HepG2 (cell line): Measurements from ENCODE around the gene BIRC2. TPM values are rescaled to one million over a fixed set of nuclear protein-coding genes. Genes with fewer than 3 reads are reported as not detected.

Experiments used
- ATAC-seq: fragments of 200-7000 bp; cut with Tn5 transposase; 3 replicates; pipeline ENCODE4 v1.9.1; 2020; ENCODE audit warnings: mild to moderate bottlenecking, moderate library complexity
- BruUV-seq: library from RNA; stranded (reverse); fragments of 400-500 nt; replicated peaks from 2 replicates; lab custom pipeline; 2021; lab: Mats Ljungman, UMichigan
- CTCF ChIA-PET: fragments of 300-600 bp; formaldehyde crosslinking; extraction: SDS; loops from one replicate; lab custom pipeline; 2021; ENCODE audit warnings: low total read pairs, inconsistent platforms, low intra/inter-chr PET ratio; lab: Yijun Ruan, JAX
- POLR2A ChIA-PET: fragments of 350-600 bp; sonication (Branson Sonifier 250); formaldehyde crosslinking; loops from one replicate; lab custom pipeline; 2020; ENCODE audit warnings: antibody characterized with exemption, inconsistent platforms; lab: Yijun Ruan, JAX
- DNase-seq: peaks from one replicate; pipeline ENCODE4 v3.0.0-alpha.2; 2015; ENCODE audit warnings: low spot score
- FAIRE-seq: peaks from 3 replicates; lab custom pipeline; 2011; peaks lifted over from hg19 to GRCh38; lab: Jason Lieb, UNC
- H2AFZ ChIP-seq: one replicate; pipeline ENCODE4 v1.6.1; 2011; ENCODE audit warnings: low read length, inconsistent platforms
- H3K27ac ChIP-seq: fragments of 300-600 bp; 3 replicates; pipeline ENCODE4 v1.8.0; 2011; ENCODE audit warnings: mixed run types, mild to moderate bottlenecking, mixed read lengths, low read length, inconsistent platforms; ENCODE audit not compliant: insufficient read depth; ENCODE audit errors: extremely low read length
- H3K27me3 ChIP-seq, 2 experiments: fragments of 200-600 bp in 1 of 2; 2 replicates in 1 of 2; 3 replicates in 1 of 2; pipeline versions ENCODE4 v1.6.0 to v1.8.0; 2011; ENCODE audit warnings: low read length in 2 of 2, mild to moderate bottlenecking in 2 of 2, moderate library complexity in 2 of 2, inconsistent platforms in 1 of 2; ENCODE audit not compliant: insufficient read depth in 2 of 2, control insufficient read depth in 1 of 2
- H3K36me3 ChIP-seq, 2 experiments: fragments of 200-600 bp in 1 of 2; replicated peaks in 1 of 2; 2 replicates in 1 of 2; 3 replicates in 1 of 2; pipeline versions ENCODE4 v1.5.1 to v1.8.0; 2011; ENCODE audit warnings: low read length in 2 of 2, inconsistent platforms in 1 of 2; ENCODE audit not compliant: insufficient read depth in 2 of 2, control insufficient read depth in 1 of 2
- H3K4me1 ChIP-seq: 2 replicates; pipeline ENCODE4 v1.5.1; 2012; ENCODE audit warnings: low read length, inconsistent platforms; ENCODE audit not compliant: insufficient read depth
- H3K4me2 ChIP-seq: 2 replicates; pipeline ENCODE4 v1.6.0; 2011; ENCODE audit warnings: low read depth, low read length, inconsistent platforms
- H3K4me3 ChIP-seq, 3 experiments: fragments of 200-600 bp in 1 of 3; sonication (generic), shearing (Covaris generic) in 1 of 3; replicated peaks in 1 of 3; 2 replicates each; pipeline ENCODE4 v1.5.1; 2011 to 2016; ENCODE audit warnings: low read length in 3 of 3, inconsistent platforms in 2 of 3, low read depth in 2 of 3, mild to moderate bottlenecking in 2 of 3, control low read depth in 1 of 3, mixed read lengths in 1 of 3; ENCODE audit not compliant: insufficient read depth in 1 of 3
- H3K79me2 ChIP-seq: one replicate; pipeline ENCODE4 v1.6.1; 2011; ENCODE audit warnings: low read length, inconsistent platforms; ENCODE audit not compliant: insufficient read depth
- H3K9ac ChIP-seq: 2 replicates; pipeline ENCODE4 v1.6.0; 2011; ENCODE audit warnings: mild to moderate bottlenecking, low read depth, low read length, inconsistent platforms; ENCODE audit not compliant: insufficient read depth
- H3K9me3 ChIP-seq: 2 replicates; pipeline ENCODE4 v1.5.1; 2012; ENCODE audit warnings: mild to moderate bottlenecking, low read length
- H4K20me1 ChIP-seq: 2 replicates; pipeline ENCODE4 v1.6.0; 2011; ENCODE audit warnings: inconsistent platforms, mild to moderate bottlenecking, low read length, moderate library complexity; ENCODE audit not compliant: insufficient read depth
- CBX2 ChIP-seq, 2 experiments: fragments of 200-600 bp in 1 of 2; sonication (generic); formaldehyde crosslinking in 1 of 2; IDR thresholded peaks; 2 replicates each; pipeline versions ENCODE4 v1.7.0 to v1.8.1; 2018 to 2022; ENCODE audit warnings: low read depth in 2 of 2, low read length in 1 of 2, mild to moderate bottlenecking in 1 of 2, missing genetic modification reagents in 1 of 2
- CCDC6 ChIP-seq: sonication (generic); formaldehyde crosslinking; IDR thresholded peaks from 2 replicates; pipeline ENCODE4 v1.8.1; 2022; ENCODE audit warnings: mild to moderate bottlenecking, missing genetic modification reagents, moderate library complexity
- GPBP1L1 ChIP-seq: sonication (generic); formaldehyde crosslinking; IDR thresholded peaks from 2 replicates; pipeline ENCODE4 v1.5.0; 2020; ENCODE audit warnings: mild to moderate bottlenecking, missing genetic modification reagents
- IRF1 ChIP-seq: sonication (generic); formaldehyde crosslinking; IDR thresholded peaks from 2 replicates; pipeline ENCODE4 v1.4.0; 2020; ENCODE audit warnings: low read depth, mild to moderate bottlenecking, missing genetic modification reagents
- MTA1 ChIP-seq: sonication (generic); formaldehyde crosslinking; IDR thresholded peaks from 2 replicates; pipeline ENCODE4 v1.4.0; 2020; ENCODE audit warnings: missing genetic modification reagents, mild to moderate bottlenecking, borderline replicate concordance
- NFIC ChIP-seq: IDR thresholded peaks from 2 replicates; pipeline ENCODE4 v1.6.1; 2012; ENCODE audit warnings: mild to moderate bottlenecking, low read length, inconsistent platforms
- NR0B2 ChIP-seq: sonication (generic); formaldehyde crosslinking; IDR thresholded peaks from 2 replicates; pipeline ENCODE4 v1.4.0; 2020; ENCODE audit warnings: mild to moderate bottlenecking, missing genetic modification reagents
- PHF5A ChIP-seq: IDR thresholded peaks from one replicate; pipeline ENCODE4 v1.6.1; 2018; ENCODE audit warnings: low read depth, missing genetic modification reagents; ENCODE audit not compliant: unreplicated experiment
- RAD21 ChIP-seq: fragments of 450-650 bp; formaldehyde crosslinking; IDR thresholded peaks from 2 replicates; pipeline ENCODE4 v1.5.0; 2020; ENCODE audit warnings: mild to moderate bottlenecking
- SMAD9 ChIP-seq: sonication (generic); formaldehyde crosslinking; IDR thresholded peaks from 2 replicates; pipeline ENCODE4 v1.5.1; 2020; ENCODE audit warnings: mild to moderate bottlenecking, missing genetic modification reagents
- THAP11 ChIP-seq: IDR thresholded peaks from 2 replicates; pipeline ENCODE4 v1.6.1; 2016; ENCODE audit warnings: missing biosample characterization, missing genetic modification reagents
- ZFP36 ChIP-seq: fragments of 150-350 bp; IDR thresholded peaks from 2 replicates; pipeline ENCODE4 v1.6.1; 2018; ENCODE audit warnings: borderline replicate concordance, low read length, low read depth; ENCODE audit not compliant: partially characterized antibody
- ZNF101 ChIP-seq: sonication (generic); formaldehyde crosslinking; IDR thresholded peaks from 2 replicates; pipeline ENCODE4 v1.4.0; 2020; ENCODE audit warnings: mild to moderate bottlenecking, low read depth, missing genetic modification reagents, borderline replicate concordance
- ZNF138 ChIP-seq: sonication (generic); formaldehyde crosslinking; IDR thresholded peaks from 2 replicates; pipeline ENCODE4 v1.5.0; 2020; ENCODE audit warnings: mild to moderate bottlenecking, low read depth, missing genetic modification reagents
- ZNF180 ChIP-seq: sonication (generic); formaldehyde crosslinking; IDR thresholded peaks from 2 replicates; pipeline ENCODE4 v1.4.0; 2020; ENCODE audit warnings: low read depth, missing genetic modification reagents, borderline replicate concordance
- ZNF710 ChIP-seq: sonication (generic); formaldehyde crosslinking; IDR thresholded peaks from 2 replicates; pipeline ENCODE4 v1.5.0; 2020; ENCODE audit warnings: mild to moderate bottlenecking, missing genetic modification reagents, borderline replicate concordance
- ZNF75D ChIP-seq: sonication (generic); formaldehyde crosslinking; IDR thresholded peaks from 2 replicates; pipeline ENCODE4 v1.8.1; 2023; ENCODE audit warnings: missing genetic modification reagents, mild to moderate bottlenecking, borderline replicate concordance
- WGBS: methylation state at CpG from one replicate; pipeline ENCODE4 v1.1.6; 2017; ENCODE audit warnings: low lambda C conversion rate; 5-methylcytosine and 5-hydroxymethylcytosine counted together
- in situ Hi-C: cut with HindIII; loops from 2 replicates; pipeline ENCODE4 v1.10.0; 2017; ENCODE audit warnings: low pct_unique_long_range_greater_than_20kb; ENCODE audit not compliant: extremely low pct_ligation_motif_present
- intact Hi-C: fragments of 100-400 bp; cut with micrococcal nuclease; formaldehyde crosslinking; loops from one replicate; pipeline ENCODE4 v1.10.0; 2022; ENCODE audit not compliant: unreplicated experiment
- polyA plus RNA-seq, 8 experiments: library from polyadenylated mRNA; depleted of rRNA in 3 of 8; stranded (reverse) in 7 of 8; unstranded in 1 of 8; fragments of >200 nt; fragmentation: Illumina TruSeq in 4 of 8; extraction: Trizol in 4 of 8; gene quantifications; 2 replicates each; pipeline versions ENCODE4 v1.2.1 to v1.2.3, GENCODE V29; 2011 to 2016; ENCODE audit warnings: low read depth in 4 of 8, missing spikeins in 1 of 8, mixed read lengths in 1 of 8; ENCODE audit not compliant: insufficient read depth in 1 of 8
- total RNA-seq, 5 experiments: library from RNA; depleted of rRNA; stranded (reverse); fragments of >200 nt; fragmentation: Illumina TruSeq; extraction: Trizol; gene quantifications; 2 replicates each; pipeline ENCODE4 v1.2.3, GENCODE V29; 2016; ENCODE audit warnings: low read depth in 1 of 5

The BIRC2 gene
- total and polyA plus RNA-seq, 2 of the 13 experiments (the other 11 are each of a cell fraction or from before 2014, with no cell fraction given), result 61.7 to 62.2 TPM

DNA sequence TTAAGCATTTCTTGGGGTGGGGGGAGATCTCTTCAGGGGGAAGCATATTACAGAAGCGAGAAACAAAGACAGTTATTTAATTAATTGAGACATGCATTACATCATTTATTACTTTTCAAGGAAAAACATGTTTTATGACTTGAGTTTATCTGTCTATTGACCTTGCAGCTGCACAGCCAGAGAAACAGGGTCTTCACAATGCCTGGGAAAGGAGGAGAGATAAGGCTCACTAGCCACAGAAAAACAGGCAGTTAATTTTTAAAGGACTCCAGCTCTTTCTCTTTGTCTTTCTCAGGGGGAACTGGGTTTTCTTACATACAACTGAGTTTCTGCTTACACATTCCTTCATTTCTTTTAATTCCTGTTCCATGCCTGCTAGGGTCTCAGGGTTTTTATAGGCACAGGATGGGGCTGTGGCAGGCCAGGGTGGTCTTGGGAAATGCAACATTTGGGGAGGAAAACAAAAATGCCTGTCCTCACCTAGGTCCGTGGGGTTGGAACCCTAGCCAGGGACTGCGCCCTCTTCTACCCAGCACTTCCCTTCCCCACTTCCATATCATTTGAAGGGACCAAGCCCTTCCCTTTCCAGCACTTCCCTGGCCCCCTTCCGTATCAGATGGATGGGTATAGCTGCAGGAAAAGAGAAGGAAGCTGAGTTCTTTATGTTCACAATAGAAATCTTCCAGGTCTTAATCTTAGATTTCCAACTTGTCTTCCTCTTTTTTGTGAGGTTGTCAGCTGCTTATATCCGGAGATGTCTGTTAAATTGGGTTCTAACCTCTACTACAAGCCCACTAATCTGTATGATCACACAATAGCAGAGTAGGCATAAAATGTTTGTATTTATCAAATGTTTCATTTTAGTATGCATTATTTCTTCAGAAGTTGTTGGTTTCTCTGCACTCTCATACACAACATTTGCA, 38.3 kb downstream of the BIRC2 start:
- no peak overlapping the region for H3K9ac ChIP-seq
- no peak overlapping the region for H3K4me3 ChIP-seq
- no peaks in the 10 kb centered on the region for H3K79me2 ChIP-seq
- in situ Hi-C loops (loop anchor here (5.0 kb wide), 1 partner anchor 112 kb away; no protein-coding TSS in a partner anchor), intact Hi-C loops (no loop called here)
- no peaks in the 10 kb centered on the region for H3K27me3 ChIP-seq
- H4K20me1 ChIP-seq, result no peaks in the 10 kb centered on the region
- WGBS, result 97% methylated on average over 5 of the region's 5 CpGs
- DNase-seq (no peak), ATAC-seq (no peak), FAIRE-seq (no peak)
- no peak for TF ChIP-seq ZFP36
- TF ChIP-seq CCDC6 (CRISPR knock-in tag), result no peak
- no peak for TF ChIP-seq IRF1 (CRISPR knock-in tag)
- TF ChIP-seq GPBP1L1, result no peak
- TF ChIP-seq THAP11 (CRISPR knock-in tag), result no peak
- TF ChIP-seq ZNF75D, result no peak
- TF ChIP-seq CBX2 (IDR thresholded peaks at IDR 0.05; ENCODE audit: low read depth, low read length), result no peak
- no peak for TF ChIP-seq CBX2 (CRISPR knock-in tag; IDR thresholded peaks at IDR 0.05; ENCODE audit: low read depth)
- TF ChIP-seq NR0B2, result no peak
- TF ChIP-seq SMAD9 (CRISPR knock-in tag), result no peak
- TF ChIP-seq MTA1, result no peak
- no peak for TF ChIP-seq ZNF138 (CRISPR knock-in tag)
- TF ChIP-seq ZNF101, result no peak
- no peak for TF ChIP-seq ZNF710 (CRISPR knock-in tag)
- no peak for TF ChIP-seq PHF5A
- TF ChIP-seq ZNF180 (CRISPR knock-in tag), result no peak
- TF ChIP-seq NFIC, result no peak
- no peak for TF ChIP-seq RAD21
- BruUV-seq, result no TSS peak
- no peaks in the 10 kb centered on the region for H3K9me3 ChIP-seq
- no peak overlapping the region for H3K27ac ChIP-seq
- H3K36me3 ChIP-seq, result peaks cover 4 to 28% of the 10 kb centered on the region in 2 experiments; a peak in 4 of 5 replicates
- no peak overlapping the region for H3K4me2 ChIP-seq
- no peaks in the 10 kb centered on the region for H3K4me1 ChIP-seq
- no peak overlapping the region for H2AFZ ChIP-seq
- ChIA-PET POLR2A (no interaction called here), CTCF (no interaction called here)
